ENCODE results near the gene GRK4.
"Not testable (repeated sequence)": the region's sequence is repeated elsewhere in the genome, so short reads cannot be mapped to it uniquely, and the experiment has no call there.

The GRK4 gene

DNA sequence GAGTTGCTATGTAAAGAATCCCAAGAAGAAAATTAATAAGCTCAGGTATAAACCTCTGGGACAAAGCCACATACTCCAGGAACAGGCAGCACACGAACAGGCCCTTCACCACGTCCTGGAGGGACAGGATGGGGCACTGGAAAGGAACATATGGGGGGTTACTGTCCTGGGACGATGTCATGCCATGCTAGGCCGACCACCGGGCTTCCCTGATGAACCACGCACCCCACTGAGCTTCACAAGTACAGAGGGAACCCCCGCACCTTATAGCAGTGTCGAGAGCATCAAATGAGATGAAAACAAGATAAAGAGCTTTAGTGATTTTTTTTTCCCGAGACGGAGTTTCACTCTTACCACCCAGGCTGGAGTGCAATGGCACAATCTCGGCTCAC lies 19.3 kb upstream of the GRK4 start:
- no peak for DNase-seq (ENCODE audit: low read depth in 1 of 2, low spot score in 1 of 2)
- TF ChIP-seq, protein P1, sequence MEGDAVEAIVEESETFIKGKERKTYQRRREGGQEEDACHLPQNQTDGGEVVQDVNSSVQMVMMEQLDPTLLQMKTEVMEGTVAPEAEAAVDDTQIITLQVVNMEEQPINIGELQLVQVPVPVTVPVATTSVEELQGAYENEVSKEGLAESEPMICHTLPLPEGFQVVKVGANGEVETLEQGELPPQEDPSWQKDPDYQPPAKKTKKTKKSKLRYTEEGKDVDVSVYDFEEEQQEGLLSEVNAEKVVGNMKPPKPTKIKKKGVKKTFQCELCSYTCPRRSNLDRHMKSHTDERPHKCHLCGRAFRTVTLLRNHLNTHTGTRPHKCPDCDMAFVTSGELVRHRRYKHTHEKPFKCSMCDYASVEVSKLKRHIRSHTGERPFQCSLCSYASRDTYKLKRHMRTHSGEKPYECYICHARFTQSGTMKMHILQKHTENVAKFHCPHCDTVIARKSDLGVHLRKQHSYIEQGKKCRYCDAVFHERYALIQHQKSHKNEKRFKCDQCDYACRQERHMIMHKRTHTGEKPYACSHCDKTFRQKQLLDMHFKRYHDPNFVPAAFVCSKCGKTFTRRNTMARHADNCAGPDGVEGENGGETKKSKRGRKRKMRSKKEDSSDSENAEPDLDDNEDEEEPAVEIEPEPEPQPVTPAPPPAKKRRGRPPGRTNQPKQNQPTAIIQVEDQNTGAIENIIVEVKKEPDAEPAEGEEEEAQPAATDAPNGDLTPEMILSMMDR (IDR thresholded peaks at IDR 0.05; ENCODE audit: insufficient read depth, low read length): no peak
- TF ChIP-seq, protein P2, sequence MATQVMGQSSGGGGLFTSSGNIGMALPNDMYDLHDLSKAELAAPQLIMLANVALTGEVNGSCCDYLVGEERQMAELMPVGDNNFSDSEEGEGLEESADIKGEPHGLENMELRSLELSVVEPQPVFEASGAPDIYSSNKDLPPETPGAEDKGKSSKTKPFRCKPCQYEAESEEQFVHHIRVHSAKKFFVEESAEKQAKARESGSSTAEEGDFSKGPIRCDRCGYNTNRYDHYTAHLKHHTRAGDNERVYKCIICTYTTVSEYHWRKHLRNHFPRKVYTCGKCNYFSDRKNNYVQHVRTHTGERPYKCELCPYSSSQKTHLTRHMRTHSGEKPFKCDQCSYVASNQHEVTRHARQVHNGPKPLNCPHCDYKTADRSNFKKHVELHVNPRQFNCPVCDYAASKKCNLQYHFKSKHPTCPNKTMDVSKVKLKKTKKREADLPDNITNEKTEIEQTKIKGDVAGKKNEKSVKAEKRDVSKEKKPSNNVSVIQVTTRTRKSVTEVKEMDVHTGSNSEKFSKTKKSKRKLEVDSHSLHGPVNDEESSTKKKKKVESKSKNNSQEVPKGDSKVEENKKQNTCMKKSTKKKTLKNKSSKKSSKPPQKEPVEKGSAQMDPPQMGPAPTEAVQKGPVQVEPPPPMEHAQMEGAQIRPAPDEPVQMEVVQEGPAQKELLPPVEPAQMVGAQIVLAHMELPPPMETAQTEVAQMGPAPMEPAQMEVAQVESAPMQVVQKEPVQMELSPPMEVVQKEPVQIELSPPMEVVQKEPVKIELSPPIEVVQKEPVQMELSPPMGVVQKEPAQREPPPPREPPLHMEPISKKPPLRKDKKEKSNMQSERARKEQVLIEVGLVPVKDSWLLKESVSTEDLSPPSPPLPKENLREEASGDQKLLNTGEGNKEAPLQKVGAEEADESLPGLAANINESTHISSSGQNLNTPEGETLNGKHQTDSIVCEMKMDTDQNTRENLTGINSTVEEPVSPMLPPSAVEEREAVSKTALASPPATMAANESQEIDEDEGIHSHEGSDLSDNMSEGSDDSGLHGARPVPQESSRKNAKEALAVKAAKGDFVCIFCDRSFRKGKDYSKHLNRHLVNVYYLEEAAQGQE (IDR thresholded peaks at IDR 0.05; ENCODE audit: insufficient replicate concordance, low read depth): no peak
- no peak overlapping the region for H3K27ac ChIP-seq (replicated peaks)
- no peak overlapping the region for H3K4me3 ChIP-seq (replicated peaks; ENCODE audit: insufficient read depth, low read length)
- H3K27me3 ChIP-seq (ENCODE audit: insufficient read depth, poor library complexity, severe bottlenecking): no peaks in the 10 kb centered on the region

DNA sequence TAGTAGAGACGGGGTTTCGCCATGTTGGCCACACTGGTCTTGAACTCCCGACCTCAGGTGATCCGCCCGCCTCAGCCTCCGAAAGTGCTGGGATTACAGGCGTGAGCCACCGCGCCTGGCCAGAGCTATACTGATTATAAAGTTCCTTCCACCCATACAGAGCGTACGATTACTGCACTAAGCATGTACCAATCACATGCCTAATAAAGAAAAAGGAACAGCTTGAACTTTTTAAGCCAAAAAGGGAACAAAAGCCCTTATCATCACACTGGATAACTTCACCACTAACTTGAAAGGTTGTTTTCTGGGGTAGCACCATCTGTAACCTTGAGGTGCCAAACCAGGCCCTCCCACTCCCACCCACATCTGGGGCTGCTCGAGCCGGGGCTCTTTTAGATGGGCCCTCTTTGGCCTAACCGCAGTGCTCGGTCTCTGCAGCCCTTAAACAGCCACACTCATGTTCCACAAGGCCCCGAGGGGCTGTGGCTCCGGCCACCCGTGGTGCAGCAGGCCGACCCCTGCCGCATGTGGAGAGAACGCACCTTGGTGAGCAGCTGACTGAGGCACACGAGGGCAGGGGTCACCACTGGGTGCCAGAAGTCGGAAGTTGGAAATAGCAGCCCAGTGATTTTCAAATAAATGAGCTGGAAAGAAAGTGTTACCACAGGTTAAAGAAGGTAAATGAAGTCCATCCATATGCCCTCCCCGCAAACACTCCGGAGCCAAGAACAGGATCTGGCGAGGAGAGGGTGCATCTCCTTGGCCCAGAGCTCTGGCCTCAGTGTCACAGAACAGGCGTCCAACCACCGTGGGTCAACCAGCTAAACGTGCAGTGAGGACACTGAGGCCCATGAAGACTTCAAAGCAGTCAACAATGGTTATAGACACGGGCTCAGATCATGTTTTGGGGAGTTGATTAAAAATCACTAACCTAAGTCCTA lies 18.5 kb upstream of the GRK4 start:
- H3K27ac ChIP-seq (replicated peaks): no peak overlapping the region
- no peak for TF ChIP-seq GABPA (IDR thresholded peaks at IDR 0.05; ENCODE audit: low read depth)
- TF ChIP-seq POLR2AphosphoS5 (IDR thresholded peaks at IDR 0.05; ENCODE audit: low read depth): 0 out of 2 replicates have a peak, but pooled peaks have one; percentile 24
- TF ChIP-seq, protein P1 (IDR thresholded peaks at IDR 0.05; ENCODE audit: insufficient read depth, low read length): no peak
- TF ChIP-seq, protein P2 (IDR thresholded peaks at IDR 0.05; ENCODE audit: insufficient replicate concordance, low read depth): no peak
- no peak for TF ChIP-seq SPI1 (IDR thresholded peaks at IDR 0.05; ENCODE audit: borderline replicate concordance, low read depth)
- no peaks in the 10 kb centered on the region for H3K27me3 ChIP-seq (ENCODE audit: insufficient read depth, poor library complexity, severe bottlenecking)
- DNase-seq (ENCODE audit: low read depth in 1 of 2, low spot score in 1 of 2): no peak
- H3K4me3 ChIP-seq (replicated peaks; ENCODE audit: insufficient read depth, low read length): no peak overlapping the region

DNA sequence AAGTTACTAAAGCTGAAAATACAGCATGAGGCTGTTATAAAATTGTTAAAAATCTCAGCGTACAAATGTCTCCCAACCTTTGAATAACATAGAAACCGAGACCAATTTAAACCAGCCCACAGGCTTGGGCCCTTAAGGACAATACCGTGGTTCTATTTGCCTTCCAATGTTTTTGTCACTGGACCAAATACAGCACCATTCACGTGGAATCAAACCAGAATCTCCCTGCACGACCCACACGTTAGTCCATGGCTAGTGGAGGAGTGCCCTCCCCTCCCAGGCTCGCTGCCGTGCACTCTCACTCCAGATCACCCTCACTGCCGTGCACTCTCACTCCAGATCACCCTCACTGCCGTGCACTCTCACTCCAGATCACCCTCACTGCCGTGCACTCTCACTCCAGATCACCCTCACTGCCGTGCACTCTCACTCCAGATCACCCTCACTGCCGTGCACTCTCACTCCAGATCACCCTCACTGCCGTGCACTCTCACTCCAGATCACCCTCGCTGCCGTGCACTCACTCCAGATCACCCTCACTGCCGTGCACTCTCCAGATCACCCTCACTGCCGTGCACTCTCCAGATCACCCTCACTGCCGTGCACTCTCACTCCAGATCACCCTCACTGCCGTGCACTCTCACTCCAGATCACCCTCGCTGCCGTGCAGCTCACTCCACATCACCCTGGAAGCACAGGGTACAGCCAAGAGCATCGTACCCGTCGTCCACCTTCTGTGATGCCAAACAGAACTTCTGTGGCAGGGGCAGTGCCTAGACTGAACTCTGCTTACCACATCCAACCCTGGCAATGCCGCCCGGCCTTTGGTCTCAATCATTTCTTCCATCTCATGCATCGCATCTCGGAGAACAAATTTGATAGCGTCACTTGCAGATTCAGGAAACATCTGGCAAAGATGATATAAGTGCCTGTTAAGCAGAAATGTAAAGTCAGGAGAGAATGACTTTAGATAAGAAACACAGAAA lies 17.5 kb upstream of the GRK4 start:
- not testable (repeated sequence) for DNase-seq (ENCODE audit: low read depth in 1 of 2, low spot score in 1 of 2); H3K27ac ChIP-seq (replicated peaks); H3K27me3 ChIP-seq (ENCODE audit: insufficient read depth, poor library complexity, severe bottlenecking); H3K4me3 ChIP-seq (replicated peaks; ENCODE audit: insufficient read depth, low read length)

Data from HL-60 (cell line).